Measurements from ENCODE around the gene MATN4. TPM values are rescaled to one million over a fixed set of nuclear protein-coding genes. Genes with fewer than 3 reads are reported as not detected.

MATN4 gene
- total RNA-seq, 1 donor from 2014 or later: not detected

GRCh38 chr20:45294003-45294368 is 14.1 kb downstream of the MATN4 start:
- TF ChIP-seq POLR2AphosphoS5 (IDR thresholded peaks at IDR 0.05; ENCODE audit: insufficient read depth in 1 of 2, low read depth in 1 of 2) (no peak), POLR2A (IDR thresholded peaks at IDR 0.05) (no peak), CTCF (IDR thresholded peaks at IDR 0.05) (no peak)
- Histone ChIP-seq H3K9me3 (no peaks in the 10 kb centered on the region), H3K27me3 (peaks cover 5% of the 10 kb centered on the region), H3K4me3 (peak overlapping the region; percentile 50 to 64), H3K36me3 (no peaks in the 10 kb centered on the region), H3K4me1 (peaks cover 13% of the 10 kb centered on the region), H3K27ac (no peak overlapping the region)
- no peak for DNase-seq (ENCODE audit: extremely low spot score in 2 of 2)
- intact Hi-C loops (cut with DNase I): no loop called here

GRCh38 chr20:45293041-45294002 is 14.8 kb downstream of the MATN4 start:
- intact Hi-C loops (cut with DNase I): no loop called here
- Histone ChIP-seq H3K27me3 (peaks cover 5% of the 10 kb centered on the region), H3K27ac (peak overlapping the region; percentile 23), H3K4me3 (peak overlapping the region; percentile 50 to 64), H3K4me1 (peaks cover 13% of the 10 kb centered on the region), H3K9me3 (no peaks in the 10 kb centered on the region), H3K36me3 (no peaks in the 10 kb centered on the region)
- no peak for DNase-seq (ENCODE audit: extremely low spot score in 2 of 2)
- TF ChIP-seq POLR2AphosphoS5 (IDR thresholded peaks at IDR 0.05; ENCODE audit: insufficient read depth in 1 of 2, low read depth in 1 of 2) (no peak), CTCF (IDR thresholded peaks at IDR 0.05) (peak; percentile 56 to 86 (median 83)), POLR2A (IDR thresholded peaks at IDR 0.05) (no peak)

DNA sequence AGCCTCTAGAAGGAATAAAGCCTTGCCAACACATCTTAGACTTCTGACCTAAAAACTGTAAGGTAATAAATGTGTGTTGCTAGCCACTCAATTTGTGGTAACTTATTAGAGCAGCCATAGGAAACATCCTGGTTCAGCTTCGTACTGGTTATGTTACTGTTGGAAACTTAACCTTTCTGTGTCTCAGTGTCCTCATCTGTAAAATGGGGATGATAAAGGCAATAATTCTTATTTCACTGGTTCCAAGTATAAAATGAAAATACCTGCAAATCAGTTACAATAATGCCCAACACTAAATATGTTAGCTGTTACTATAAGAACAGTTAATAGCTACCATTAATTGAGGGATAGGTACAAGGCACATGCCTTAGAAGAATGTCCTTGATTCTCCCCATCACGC is 15.8 kb downstream of the MATN4 start:
- no peak overlapping the region for H3K27ac ChIP-seq
- DNase-seq (ENCODE audit: extremely low spot score in 2 of 2): no peak
- H3K36me3 ChIP-seq: no peaks in the 10 kb centered on the region
- intact Hi-C loops (cut with DNase I): no loop called here
- TF ChIP-seq CTCF (IDR thresholded peaks at IDR 0.05): no peak
- TF ChIP-seq POLR2AphosphoS5 (IDR thresholded peaks at IDR 0.05; ENCODE audit: insufficient read depth in 1 of 2, low read depth in 1 of 2): no peak
- no peak for TF ChIP-seq POLR2A (IDR thresholded peaks at IDR 0.05)
- no peaks in the 10 kb centered on the region for H3K9me3 ChIP-seq
- peaks cover 5% of the 10 kb centered on the region for H3K27me3 ChIP-seq
- H3K4me3 ChIP-seq: no peak overlapping the region
- H3K4me1 ChIP-seq: peaks cover 13% of the 10 kb centered on the region

DNA sequence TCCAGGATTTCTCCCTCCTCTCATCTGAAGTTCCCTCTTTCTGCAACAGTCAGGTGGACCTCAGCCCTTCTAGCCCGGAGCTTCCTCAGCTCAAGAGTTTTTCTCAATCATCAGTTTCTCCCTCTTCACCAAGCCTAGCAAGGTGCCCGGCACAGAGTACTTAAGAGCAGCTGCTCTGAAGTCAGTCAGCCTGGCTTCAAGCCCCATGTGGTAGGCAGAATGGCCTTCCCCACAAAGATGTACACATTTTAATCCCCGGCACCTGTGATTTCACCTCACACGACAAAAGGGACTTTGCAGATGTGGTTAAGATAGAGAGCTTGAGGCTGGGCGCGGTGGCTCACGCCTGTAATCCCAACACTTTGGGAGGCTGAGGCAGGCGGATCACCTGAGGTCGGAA is 16.6 kb downstream of the MATN4 start:
- TF ChIP-seq CTCF (IDR thresholded peaks at IDR 0.05) (no peak), POLR2A (IDR thresholded peaks at IDR 0.05) (no peak), POLR2AphosphoS5 (IDR thresholded peaks at IDR 0.05; ENCODE audit: insufficient read depth in 1 of 2, low read depth in 1 of 2) (no peak)
- intact Hi-C loops (cut with DNase I): no loop called here
- H3K36me3 ChIP-seq: no peaks in the 10 kb centered on the region
- peaks cover 13% of the 10 kb centered on the region for H3K4me1 ChIP-seq
- H3K4me3 ChIP-seq: no peak overlapping the region
- H3K27ac ChIP-seq: no peak overlapping the region
- H3K27me3 ChIP-seq: peaks cover 5% of the 10 kb centered on the region
- no peak for DNase-seq (ENCODE audit: extremely low spot score in 2 of 2)
- H3K9me3 ChIP-seq: no peaks in the 10 kb centered on the region

All from vagina (tissue), 2 donors.